K562 (cell line): ENCODE data around the gene MKNK1. TPM values are rescaled to one million over a fixed set of nuclear protein-coding genes. Genes with fewer than 3 reads are reported as not detected.

Experiments
- ATF7 ChIP-seq: fragments of 450-650 bp; IDR thresholded peaks from 2 replicates; pipeline ENCODE4 v1.7.1; 2014; ENCODE audit warnings: mild to moderate bottlenecking, moderate library complexity
- BCL6 ChIP-seq: fragments of 250-450 bp; sonication (Bioruptor Pico); IDR thresholded peaks from 2 replicates; pipeline ENCODE4 v1.4.0; 2020
- CEBPB ChIP-seq: fragments of 450-650 bp; IDR thresholded peaks from 2 replicates; pipeline ENCODE4 v1.6.1; 2016; ENCODE audit warnings: missing genetic modification characterization, missing compliant biosample characterization
- CTBP1 ChIP-seq: fragments of 450-650 bp; IDR thresholded peaks from 2 replicates; pipeline ENCODE4 v1.6.1; 2016; ENCODE audit warnings: borderline replicate concordance
- ELF4 ChIP-seq: fragments of 450-650 bp; formaldehyde crosslinking; IDR thresholded peaks from 2 replicates; pipeline ENCODE4 v1.4.0; 2022; ENCODE audit warnings: missing genetic modification characterization
- ETV6 ChIP-seq, 3 experiments: fragments of 150-350 bp in 1 of 3; sonication (generic) in 1 of 3; formaldehyde crosslinking in 1 of 3; IDR thresholded peaks; 2 replicates each; pipeline versions ENCODE4 v1.6.1 to v1.8.0; 2014 to 2022; ENCODE audit warnings: borderline replicate concordance in 2 of 3, low read depth in 2 of 3, antibody characterized with exemption in 1 of 3, low read length in 1 of 3, mild to moderate bottlenecking in 1 of 3, missing genetic modification reagents in 1 of 3
- GATA2 ChIP-seq: sonication (generic); formaldehyde crosslinking; IDR thresholded peaks from 2 replicates; pipeline ENCODE4 v1.4.0; 2020; ENCODE audit warnings: mild to moderate bottlenecking, missing genetic modification reagents
- HMBOX1 ChIP-seq: sonication (generic); IDR thresholded peaks from 2 replicates; pipeline ENCODE4 v1.6.1; 2016
- MITF ChIP-seq: IDR thresholded peaks from 2 replicates; pipeline ENCODE4 v1.6.1; 2014; ENCODE audit warnings: antibody characterized with exemption
- PCBP2 ChIP-seq: fragments of 200-400 bp; formaldehyde crosslinking; IDR thresholded peaks from 2 replicates; pipeline ENCODE4 v1.6.1; 2018; ENCODE audit warnings: low read length, low read depth, mild to moderate bottlenecking, moderate library complexity; ENCODE audit not compliant: poor library complexity, severe bottlenecking
- SMARCE1 ChIP-seq: fragments of 450-650 bp; IDR thresholded peaks from 2 replicates; pipeline ENCODE4 v1.7.1; 2016; ENCODE audit warnings: mild to moderate bottlenecking
- SREBF2 ChIP-seq: sonication (generic); formaldehyde crosslinking; IDR thresholded peaks from 2 replicates; pipeline ENCODE4 v1.4.0; 2020; ENCODE audit warnings: mild to moderate bottlenecking, missing genetic modification reagents
- TCF3 ChIP-seq: sonication (generic); formaldehyde crosslinking; IDR thresholded peaks from 2 replicates; pipeline ENCODE4 v1.4.0; 2020; ENCODE audit warnings: mild to moderate bottlenecking, missing genetic modification reagents
- TGIF2 ChIP-seq: sonication (generic); formaldehyde crosslinking; IDR thresholded peaks from 2 replicates; pipeline ENCODE4 v1.8.1; 2022; ENCODE audit warnings: mild to moderate bottlenecking, missing genetic modification reagents, moderate library complexity
- ZKSCAN8 ChIP-seq: fragments of 200-800 bp; sonication (Bioruptor generic); IDR thresholded peaks from 2 replicates; pipeline ENCODE4 v1.6.1; 2016; ENCODE audit warnings: missing genetic modification characterization, missing compliant biosample characterization
- ZNF280A ChIP-seq: fragments of 450-650 bp; IDR thresholded peaks from 2 replicates; pipeline ENCODE4 v1.6.1; 2018; ENCODE audit warnings: mild to moderate bottlenecking, low read depth; ENCODE audit not compliant: partially characterized antibody
- ZNF584 ChIP-seq: fragments of 200-800 bp; sonication (Bioruptor generic); IDR thresholded peaks from 2 replicates; pipeline ENCODE4 v1.6.1; 2016; ENCODE audit warnings: low read depth, mild to moderate bottlenecking, missing genetic modification characterization, missing compliant biosample characterization
- ZNF785 ChIP-seq: fragments of 250-450 bp; sonication (Bioruptor Pico); IDR thresholded peaks from 2 replicates; pipeline ENCODE4 v1.4.0; 2020; ENCODE audit warnings: mild to moderate bottlenecking
- ZNF830 ChIP-seq: fragments of 250-450 bp; sonication (Bioruptor Pico); IDR thresholded peaks from 2 replicates; pipeline ENCODE4 v1.5.0; 2021; ENCODE audit warnings: mild to moderate bottlenecking
- polyA plus RNA-seq, 8 experiments: library from polyadenylated mRNA; depleted of rRNA in 4 of 8; stranded (reverse) in 5 of 8; unstranded in 3 of 8; fragments of >200 nt; fragmentation: Nextera tagmentation in 2 of 8; fragmentation: Illumina TruSeq in 1 of 8; extraction: Ambion mirVana in 2 of 8; extraction: Trizol in 1 of 8; gene quantifications; 2 replicates each; pipeline versions ENCODE4 v1.2.1 to v1.2.3, GENCODE V29; 2011 to 2014; ENCODE audit warnings: inconsistent platforms in 1 of 8, missing spikeins in 1 of 8
- total RNA-seq, 7 experiments: library from RNA; depleted of rRNA in 6 of 7; stranded (reverse); fragments of >200 nt in 6 of 7; fragmentation: Illumina TruSeq in 2 of 7; extraction: Trizol in 2 of 7; gene quantifications; 2 replicates each; pipeline versions ENCODE4 v1.2.1 to v1.2.3, GENCODE V29; 2011 to 2021; ENCODE audit warnings: low replicate concordance in 1 of 7

The MKNK1 gene
- total and polyA plus RNA-seq, 9 of the 15 experiments (the other 6 are each of a cell fraction or from before 2014, with no cell fraction given): 27.7 to 51.3 (median 43.7) TPM

GRCh38 chr1:46581681-46582455, 22.2 kb downstream of the MKNK1 start (continued):
- TF ChIP-seq ETV6 (IDR thresholded peaks at IDR 0.05; ENCODE audit: borderline replicate concordance in 1 of 2, low read depth in 2 of 2, low read length in 1 of 2): no peak
- no peak for TF ChIP-seq ETV6 (CRISPR knock-in tag; IDR thresholded peaks at IDR 0.05; ENCODE audit: borderline replicate concordance)
- no peak for TF ChIP-seq BCL6 (CRISPR knock-in tag)
- peak; percentile 14; the same call in 1 of the 2 replicates for TF ChIP-seq TCF3 (CRISPR knock-in tag)
- TF ChIP-seq ZNF785 (CRISPR knock-in tag): no peak
- TF ChIP-seq ZNF830: no peak
- no peak for TF ChIP-seq ZNF584 (CRISPR knock-in tag)
- peak; percentile 54 for TF ChIP-seq GATA2 (CRISPR knock-in tag)
- TF ChIP-seq ATF7: 0 out of 2 replicates have a peak, but pooled peaks have one; percentile 20
- TF ChIP-seq ELF4 (CRISPR knock-in tag): no peak
- TF ChIP-seq ZNF280A: no peak
- peak; percentile 97 for TF ChIP-seq CEBPB (tag)
- TF ChIP-seq PCBP2: no peak
- TF ChIP-seq CTBP1: peak; percentile 41; the same call in 1 of the 2 replicates
- no peak for TF ChIP-seq TGIF2 (CRISPR knock-in tag)
- no peak for TF ChIP-seq ZKSCAN8 (CRISPR knock-in tag)
- TF ChIP-seq SMARCE1: peak; percentile 57; the same call in 1 of the 2 replicates
- 0 out of 2 replicates have a peak, but pooled peaks have one; percentile 32 for TF ChIP-seq MITF
- TF ChIP-seq HMBOX1: no peak
- no peak for TF ChIP-seq SREBF2 (CRISPR knock-in tag)
